Breast epithelium (tissue), 3 donors: ENCODE data around the gene NTSR2.

Source experiments
- CTCF ChIP-seq, 3 donors: fragments of 450-650 bp; IDR thresholded peaks; one replicate each; pipeline ENCODE4 v1.5.1; 2016 to 2017; ENCODE audit warnings: antibody characterized with exemption in 3 of 3, mild to moderate bottlenecking in 3 of 3, moderate library complexity in 3 of 3
- POLR2AphosphoS5 ChIP-seq, 3 donors: sonication (generic); formaldehyde crosslinking; IDR thresholded peaks; one replicate each; pipeline ENCODE4 v1.6.1; 2017; ENCODE audit warnings: antibody characterized with exemption in 3 of 3

GRCh38 chr2:11630855-11631254, 39.1 kb downstream of the NTSR2 start:
- TF ChIP-seq CTCF (IDR thresholded peaks at IDR 0.05) = no peak
- TF ChIP-seq POLR2AphosphoS5 (IDR thresholded peaks at IDR 0.05) = no peak
